HG03520 (cell line): ENCODE measurements around the gene TRIM28.

Source experiments
- ATAC-seq: cut with Tn5 transposase; IDR thresholded peaks from one replicate; pipeline ENCODE4 v1.9.1; 2021; ENCODE audit warnings: mild to moderate bottlenecking, moderate library complexity; ENCODE audit not compliant: unreplicated experiment

The TRIM28 gene

GRCh38 chr19:58547323-58548312 is 3.8 kb downstream of the TRIM28 start:
- ATAC-seq: no peak

GRCh38 chr19:58548859-58549663 is 5.2 kb downstream of the TRIM28 start:
- no peak for ATAC-seq

GRCh38 chr19:58549664-58550361 is 5.9 kb downstream of the TRIM28 start:
- ATAC-seq: no peak

- ATAC-seq: no peak
These were observed 6.7 kb downstream of the TRIM28 start for GRCh38 chr19:58550362-58551122.

- no peak for ATAC-seq
These were observed 7.2 kb downstream of the TRIM28 start for GRCh38 chr19:58551123-58551497.

GRCh38 chr19:58551577-58552471 is 8.0 kb downstream of the TRIM28 start:
- no peak for ATAC-seq

- ATAC-seq: no peak
These were observed 8.8 kb downstream of the TRIM28 start for GRCh38 chr19:58552655-58553054.

GRCh38 chr19:58553799-58554493 is 10.1 kb downstream of the TRIM28 start:
- ATAC-seq: no peak

GRCh38 chr19:58554494-58555368 is 10.9 kb downstream of the TRIM28 start, which contains the start of gene CHMP2A:
Gene CHMP2A, minus strand, starts transcription at chr19:58555105. Its CDS starts 893 bp downstream, at chr19:58554212.
- ATAC-seq: peak; percentile 29

GRCh38 chr19:58555369-58555885 is 11.6 kb downstream of the TRIM28 start:
- no peak for ATAC-seq

GRCh38 chr19:58555920-58556621 is 12.2 kb downstream of the TRIM28 start:
- no peak for ATAC-seq

GRCh38 chr19:58556622-58557220 is 12.9 kb downstream of the TRIM28 start:
- ATAC-seq: no peak

- ATAC-seq: no peak
These were observed 13.6 kb downstream of the TRIM28 start for GRCh38 chr19:58557221-58558065.

GRCh38 chr19:58558066-58558622 is 14.3 kb downstream of the TRIM28 start, which contains the start of gene UBE2M:
Gene UBE2M, minus strand, starts transcription at chr19:58558611. Its CDS starts 230 bp downstream, at chr19:58558381.
- no peak for ATAC-seq

- peak; percentile 46 for ATAC-seq
These were observed 14.9 kb downstream of the TRIM28 start for GRCh38 chr19:58558623-58559274.
